ENCODE results near the gene CACHD1.

Gene CACHD1

GRCh38 chr1:64483731-64484414, 13.9 kb downstream of the CACHD1 start:
- no peak overlapping the region for H2AFZ ChIP-seq (ENCODE audit: low read depth, low read length, severe bottlenecking)
- H3K79me2 ChIP-seq (ENCODE audit: insufficient read depth, low read length), result no peaks in the 10 kb centered on the region
- TF ChIP-seq EZH2phosphoT487 (conservative IDR thresholded peaks at IDR 0.05; ENCODE audit: low read length) (no peak), CTCF (IDR thresholded peaks at IDR 0.05; ENCODE audit: insufficient read depth, low read length, poor library complexity, severe bottlenecking) (no peak)
- no peak overlapping the region for H3K4me2 ChIP-seq (ENCODE audit: low read depth, low read length, poor library complexity, severe bottlenecking)
- H3K9me3 ChIP-seq (ENCODE audit: insufficient read depth, low read length), result no peaks in the 10 kb centered on the region
- H3K27me3 ChIP-seq (ENCODE audit: low read length), result no peaks in the 10 kb centered on the region
- no peak overlapping the region for H3K4me3 ChIP-seq (ENCODE audit: insufficient read depth, low read length, poor library complexity, severe bottlenecking)
- H3K36me3 ChIP-seq (ENCODE audit: low read length), result no peaks in the 10 kb centered on the region
- no peak overlapping the region for H3K9ac ChIP-seq (ENCODE audit: low read length)
- no peaks in the 10 kb centered on the region for H3F3A ChIP-seq (ENCODE audit: insufficient read depth)
- no peaks in the 10 kb centered on the region for H4K20me1 ChIP-seq (ENCODE audit: low read depth, low read length)
- H3K27ac ChIP-seq (ENCODE audit: low read depth, low read length), result no peak overlapping the region
- no peaks in the 10 kb centered on the region for H3K9me2 ChIP-seq (replicated peaks; ENCODE audit: insufficient read depth, low read length)

GRCh38 chr1:64484651-64485050, 14.7 kb downstream of the CACHD1 start:
- H3K36me3 ChIP-seq (ENCODE audit: low read length), result no peaks in the 10 kb centered on the region
- no peak overlapping the region for H3K9ac ChIP-seq (ENCODE audit: low read length)
- no peak overlapping the region for H3K27ac ChIP-seq (ENCODE audit: low read depth, low read length)
- H3K4me2 ChIP-seq (ENCODE audit: low read depth, low read length, poor library complexity, severe bottlenecking), result no peak overlapping the region
- no peaks in the 10 kb centered on the region for H3K9me3 ChIP-seq (ENCODE audit: insufficient read depth, low read length)
- no peaks in the 10 kb centered on the region; the same call in 1 of the 2 replicates for H3K9me2 ChIP-seq (replicated peaks; ENCODE audit: insufficient read depth, low read length)
- H4K20me1 ChIP-seq (ENCODE audit: low read depth, low read length), result no peaks in the 10 kb centered on the region
- no peaks in the 10 kb centered on the region for H3K79me2 ChIP-seq (ENCODE audit: insufficient read depth, low read length)
- no peaks in the 10 kb centered on the region for H3F3A ChIP-seq (ENCODE audit: insufficient read depth)
- H3K4me3 ChIP-seq (ENCODE audit: insufficient read depth, low read length, poor library complexity, severe bottlenecking), result no peak overlapping the region
- TF ChIP-seq EZH2phosphoT487 (conservative IDR thresholded peaks at IDR 0.05; ENCODE audit: low read length) (no peak), CTCF (IDR thresholded peaks at IDR 0.05; ENCODE audit: insufficient read depth, low read length, poor library complexity, severe bottlenecking) (no peak)
- no peak overlapping the region for H2AFZ ChIP-seq (ENCODE audit: low read depth, low read length, severe bottlenecking)
- no peaks in the 10 kb centered on the region; the same call in 1 of the 2 replicates for H3K27me3 ChIP-seq (ENCODE audit: low read length)

GRCh38 chr1:64486193-64486592, 16.3 kb downstream of the CACHD1 start:
- Histone ChIP-seq H3K79me2 (ENCODE audit: insufficient read depth, low read length) (no peaks in the 10 kb centered on the region), H3K9me3 (ENCODE audit: insufficient read depth, low read length) (no peaks in the 10 kb centered on the region), H3K27me3 (ENCODE audit: low read length) (no peaks in the 10 kb centered on the region; the same call in 1 of the 2 replicates), H3K9me2 (replicated peaks; ENCODE audit: insufficient read depth, low read length) (no peaks in the 10 kb centered on the region; the same call in 1 of the 2 replicates), H3F3A (ENCODE audit: insufficient read depth) (no peaks in the 10 kb centered on the region), H4K20me1 (ENCODE audit: low read depth, low read length) (no peaks in the 10 kb centered on the region), H3K4me3 (ENCODE audit: insufficient read depth, low read length, poor library complexity, severe bottlenecking) (no peak overlapping the region), H3K4me2 (ENCODE audit: low read depth, low read length, poor library complexity, severe bottlenecking) (no peak overlapping the region), H3K27ac (ENCODE audit: low read depth, low read length) (no peak overlapping the region), H2AFZ (ENCODE audit: low read depth, low read length, severe bottlenecking) (no peak overlapping the region), H3K36me3 (ENCODE audit: low read length) (no peaks in the 10 kb centered on the region), H3K9ac (ENCODE audit: low read length) (no peak overlapping the region)
- TF ChIP-seq EZH2phosphoT487 (conservative IDR thresholded peaks at IDR 0.05; ENCODE audit: low read length) (no peak), CTCF (IDR thresholded peaks at IDR 0.05; ENCODE audit: insufficient read depth, low read length, poor library complexity, severe bottlenecking) (no peak)

All from SU-DHL-6 (cell line).